Activated T-cell treated with anti-CD3 and anti-CD28 coated beads, Interleukin-2, amount 50 U/mL, for 1 hour (primary cell): ENCODE measurements around the gene ARPIN.
A peak's percentile ranks its signal among the peaks of the same experiment; 100 is the strongest.
"Not testable (repeated sequence)": the region's sequence is repeated elsewhere in the genome, so short reads cannot be mapped to it uniquely, and the experiment has no call there.

ENCODE experiments used
- DNase-seq: peaks from one replicate; pipeline ENCODE4 v3.0.0-alpha.2; 2020

Gene ARPIN

GRCh38 chr15:89909611-89910010 is 3.1 kb downstream of the ARPIN start:
- no peak for DNase-seq

GRCh38 chr15:89908226-89908625 is 4.5 kb downstream of the ARPIN start:
- DNase-seq = no peak

- DNase-seq = no peak
These were observed 5.5 kb downstream of the ARPIN start for GRCh38 chr15:89907289-89907688.

GRCh38 chr15:89905846-89906378 is 6.8 kb downstream of the ARPIN start:
- no peak for DNase-seq

- DNase-seq = no peak
These were observed 8.2 kb downstream of the ARPIN start for GRCh38 chr15:89904519-89904918.

- DNase-seq = no peak
These were observed 9.0 kb downstream of the ARPIN start for GRCh38 chr15:89903858-89904130.

GRCh38 chr15:89903015-89903857 is 9.5 kb downstream of the ARPIN start:
- no peak for DNase-seq

GRCh38 chr15:89900849-89901248 is 11.9 kb downstream of the ARPIN start:
- DNase-seq = no peak

- no peak for DNase-seq
These were observed 12.7 kb downstream of the ARPIN start for GRCh38 chr15:89899951-89900567.

- no peak for DNase-seq
These were observed 13.3 kb downstream of the ARPIN start for GRCh38 chr15:89899295-89899945.

- DNase-seq = peak; percentile 45
These were observed 14.0 kb downstream of the ARPIN start for GRCh38 chr15:89898614-89899294.

GRCh38 chr15:89898146-89898545 is 14.6 kb downstream of the ARPIN start:
- no peak for DNase-seq

- DNase-seq = peak; percentile 88
These were observed 18.9 kb downstream of the ARPIN start, which contains the start of gene AP3S2 for GRCh38 chr15:89893696-89894447. Gene AP3S2, minus strand, starts transcription at chr15:89893994. Its CDS starts 45 bp downstream, at chr15:89893949.

GRCh38 chr15:89893027-89893426 is 19.7 kb downstream of the ARPIN start:
- no peak for DNase-seq

- no peak for DNase-seq
These were observed 24.4 kb downstream of the ARPIN start for GRCh38 chr15:89888214-89888804.

GRCh38 chr15:89885611-89886010 is 27.1 kb downstream of the ARPIN start:
- DNase-seq = no peak

- DNase-seq = not testable (repeated sequence)
These were observed 27.6 kb downstream of the ARPIN start for GRCh38 chr15:89885179-89885578.

GRCh38 chr15:89883518-89883917 is 29.2 kb downstream of the ARPIN start:
- no peak for DNase-seq

GRCh38 chr15:89880727-89881126 is 32.0 kb downstream of the ARPIN start:
- no peak for DNase-seq

- DNase-seq = no peak
These were observed 34.4 kb downstream of the ARPIN start for GRCh38 chr15:89878323-89878722.

- DNase-seq = no peak
These were observed 35.7 kb downstream of the ARPIN start for GRCh38 chr15:89877083-89877425.
